HG03045 (cell line): Measurements from ENCODE around the gene CKAP4.

ENCODE experiments used
- ATAC-seq: cut with Tn5 transposase; IDR thresholded peaks from one replicate; pipeline ENCODE4 v1.9.1; 2021; ENCODE audit warnings: mild to moderate bottlenecking, moderate library complexity; ENCODE audit not compliant: unreplicated experiment

Gene CKAP4

DNA sequence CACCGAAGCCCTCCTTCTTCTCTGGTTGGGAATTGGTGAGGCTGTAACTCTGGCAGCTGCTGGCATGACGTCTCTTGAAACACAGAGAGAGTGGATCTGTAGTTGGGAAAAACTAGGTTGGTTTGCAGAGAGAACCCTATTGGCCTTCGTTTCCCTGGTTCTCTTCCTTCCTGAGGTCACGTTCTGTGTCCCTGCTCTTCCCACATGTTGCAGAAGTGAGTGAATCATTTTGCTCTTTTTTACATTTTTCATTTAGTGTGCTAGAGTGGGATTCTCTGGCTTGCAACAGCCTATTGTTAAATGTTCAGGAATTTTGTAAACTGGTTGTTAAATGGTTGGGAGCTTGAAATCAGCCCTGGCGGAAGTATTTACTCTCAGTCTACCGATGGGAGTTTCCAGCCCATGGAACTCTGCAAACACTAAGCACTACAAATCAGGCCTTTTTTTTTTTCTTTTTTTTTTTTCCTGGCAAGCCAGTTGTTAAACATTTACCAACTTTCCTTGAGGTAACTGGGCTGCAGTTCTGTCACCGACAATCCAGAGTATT, 26.8 kb upstream of the CKAP4 start:
- ATAC-seq = no peak

DNA sequence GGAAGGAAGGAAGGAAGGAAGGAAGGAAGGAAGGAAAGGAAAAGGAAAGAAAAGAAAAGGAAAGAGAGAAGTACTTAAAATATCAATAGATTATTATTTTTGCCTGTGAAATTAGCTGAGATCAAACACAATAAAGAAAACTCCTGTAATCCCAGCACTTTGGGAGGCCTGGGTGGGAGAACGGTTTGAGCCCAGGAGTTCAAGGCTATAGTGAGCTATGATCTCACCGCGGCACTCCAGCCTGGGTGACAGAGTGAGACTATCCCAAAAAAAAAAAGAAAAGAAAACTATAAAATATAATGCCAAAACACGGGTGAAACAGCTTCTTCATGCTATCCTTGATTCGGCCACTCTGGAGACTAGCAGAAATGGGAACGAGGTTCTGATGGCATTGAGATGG, 26.2 kb upstream of the CKAP4 start:
- ATAC-seq = no peak

DNA sequence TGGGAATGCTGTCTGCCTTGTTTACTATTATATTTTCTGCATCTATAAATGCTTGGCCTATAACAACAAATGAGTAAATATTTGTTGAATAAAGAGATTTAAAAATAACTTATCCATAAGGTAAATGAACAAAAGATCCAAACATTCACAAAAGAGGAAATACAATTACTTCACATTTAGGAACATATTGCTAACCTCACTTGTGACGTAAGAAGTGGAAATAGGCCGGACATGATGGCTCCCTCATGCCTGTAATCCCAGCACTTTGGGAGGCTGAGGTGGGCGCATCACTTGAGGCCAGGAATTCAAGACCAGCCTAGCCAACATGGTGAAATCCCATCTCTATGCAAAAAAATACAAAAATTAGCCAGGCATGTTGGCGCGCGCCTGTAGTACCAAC, 25.7 kb upstream of the CKAP4 start:
- no peak for ATAC-seq

DNA sequence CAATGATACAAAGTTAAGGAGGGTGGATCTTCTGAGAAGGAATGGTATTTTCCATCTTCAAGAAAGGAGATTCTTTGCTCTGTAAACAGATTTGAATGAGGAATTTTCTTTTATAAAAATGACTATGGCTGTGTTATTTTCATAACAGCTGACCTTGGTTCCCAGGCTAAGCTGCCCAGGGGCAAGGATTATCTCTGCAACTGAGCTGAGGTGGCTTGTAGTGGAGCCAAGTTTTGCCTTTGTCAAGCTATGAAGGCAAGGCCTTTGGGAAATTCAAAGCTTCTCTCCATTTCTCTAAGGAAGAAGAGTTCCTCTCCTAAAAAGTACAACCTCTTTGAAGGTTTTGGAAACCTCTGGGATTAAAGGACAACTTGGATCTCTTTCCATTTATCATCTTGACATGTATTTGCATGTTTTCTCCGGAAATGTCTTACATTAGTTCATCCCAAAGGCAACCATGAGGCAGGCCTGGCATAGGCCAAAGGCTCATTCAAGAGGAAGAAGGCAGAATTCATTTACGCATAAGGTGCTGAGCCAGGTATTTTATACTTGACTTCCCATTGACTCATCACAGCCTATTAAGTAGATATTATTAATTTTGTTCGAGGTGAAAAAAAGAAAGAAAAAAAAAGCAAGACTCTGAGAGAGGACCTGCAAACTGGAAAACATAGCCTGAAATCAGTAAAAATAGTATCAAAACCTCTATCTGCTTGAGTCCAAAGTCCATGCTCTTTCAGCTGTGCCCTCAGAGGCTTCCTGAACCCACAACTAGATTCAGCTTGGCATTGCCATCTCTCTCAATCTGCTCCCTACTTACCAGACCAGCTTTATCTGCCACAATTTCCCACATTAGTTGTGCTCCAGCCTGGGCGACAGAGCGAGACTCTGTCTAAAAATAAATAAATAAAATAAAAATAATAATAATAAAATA, 24.0 kb upstream of the CKAP4 start:
- no peak for ATAC-seq

DNA sequence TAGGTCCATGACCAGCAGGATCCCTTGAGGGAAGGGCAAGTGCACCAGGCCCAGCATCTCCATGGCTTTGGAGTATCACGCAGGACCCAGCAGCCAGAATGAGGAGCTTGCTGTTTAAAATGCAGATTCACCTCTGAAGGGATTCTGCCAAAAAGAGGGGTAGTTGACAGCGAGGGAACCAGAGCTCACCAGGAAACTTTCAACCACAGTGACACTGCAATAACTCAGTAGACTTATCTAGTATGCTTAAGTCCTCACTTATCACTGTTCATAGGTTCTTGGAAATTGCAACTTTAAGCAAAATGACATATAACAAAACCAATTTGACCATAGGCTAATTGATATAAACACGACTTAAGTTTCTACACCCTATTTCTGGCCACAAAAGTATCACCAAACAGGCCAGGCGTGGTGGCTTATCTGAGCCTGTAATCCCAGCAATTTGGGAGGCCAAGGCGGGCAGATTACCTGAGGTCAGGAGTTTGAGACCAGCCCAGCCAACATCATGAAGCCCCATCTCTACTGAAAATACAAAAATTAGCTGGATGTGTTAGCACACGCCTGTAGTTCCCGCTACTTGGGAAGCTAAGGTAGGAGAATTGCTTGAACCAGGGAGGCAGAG, 21.4 kb upstream of the CKAP4 start:
- ATAC-seq = no peak

DNA sequence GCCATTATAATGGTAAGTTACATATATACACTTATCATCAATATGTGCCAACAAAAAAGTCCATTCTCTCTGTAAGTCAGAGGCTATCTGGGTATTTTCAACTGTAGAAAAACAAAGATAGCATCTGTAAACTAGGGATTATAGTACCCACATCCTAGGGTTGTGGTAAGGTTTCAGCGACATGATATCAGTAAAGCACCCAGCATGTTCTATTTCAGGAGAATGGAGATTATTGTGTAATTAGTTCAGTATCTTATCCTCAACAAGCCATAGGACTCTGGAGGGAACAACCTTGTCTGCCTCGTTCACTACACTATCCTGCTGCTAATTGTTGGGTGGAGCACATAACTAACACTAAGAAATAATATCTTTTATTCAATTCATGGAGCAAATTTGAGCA, 19.7 kb upstream of the CKAP4 start:
- ATAC-seq = no peak

DNA sequence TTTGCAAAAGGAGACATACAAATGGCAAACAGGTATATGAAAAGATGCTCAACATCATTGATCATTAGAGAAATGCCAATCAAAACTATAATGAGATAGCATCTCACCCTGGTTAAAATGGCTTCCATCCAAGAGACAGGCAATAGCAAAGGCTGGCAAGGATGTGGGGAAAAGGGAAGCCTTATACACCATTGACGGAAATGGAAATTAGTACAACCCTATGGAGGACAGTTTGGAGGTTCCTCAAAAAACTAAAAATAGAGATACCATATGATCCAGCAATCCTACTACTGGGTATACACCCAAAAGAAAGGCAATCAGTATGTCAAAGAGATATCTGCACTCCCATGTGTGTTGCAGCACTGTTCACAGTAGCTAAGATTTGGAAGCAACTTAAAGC, 17.3 kb upstream of the CKAP4 start:
- no peak for ATAC-seq

DNA sequence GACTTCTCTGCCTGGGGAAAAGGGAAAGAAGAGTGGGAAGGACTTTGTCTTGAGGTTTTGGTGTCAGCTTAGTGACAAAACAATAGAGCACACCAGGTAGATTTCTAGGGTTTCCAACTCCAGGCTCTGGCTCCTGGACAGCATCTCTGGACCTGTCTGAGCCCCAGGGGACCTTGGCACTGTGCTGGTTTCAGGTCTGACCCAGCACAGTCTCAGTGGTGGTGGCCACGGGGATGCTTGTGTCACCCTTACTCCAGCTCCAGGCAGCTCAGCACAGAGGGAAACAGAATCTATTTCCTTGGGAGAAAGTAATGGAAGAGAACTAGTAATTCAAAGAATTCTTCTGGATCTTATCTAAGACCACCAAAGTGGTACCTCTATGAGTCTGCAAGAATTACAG, 11.1 kb upstream of the CKAP4 start:
- no peak for ATAC-seq

DNA sequence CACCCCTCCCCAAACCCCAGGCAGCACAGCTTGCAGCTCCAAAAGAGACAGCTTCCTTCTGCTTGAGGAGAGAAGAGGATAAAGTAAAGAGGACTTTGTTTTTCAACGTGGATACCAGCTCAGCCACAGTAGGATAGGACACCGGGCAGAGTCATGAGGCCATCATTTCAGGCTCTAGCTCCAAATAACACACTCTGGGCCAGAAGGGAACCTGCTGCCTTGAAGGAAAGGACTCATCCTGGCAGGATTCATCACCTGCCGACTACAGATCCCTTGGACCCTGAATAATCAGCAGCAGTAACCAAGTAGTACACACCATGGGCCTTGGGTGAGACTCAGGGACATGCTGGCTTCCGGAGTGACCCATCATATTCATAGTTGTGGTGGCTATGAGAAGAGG, 10.4 kb upstream of the CKAP4 start:
- ATAC-seq = no peak

DNA sequence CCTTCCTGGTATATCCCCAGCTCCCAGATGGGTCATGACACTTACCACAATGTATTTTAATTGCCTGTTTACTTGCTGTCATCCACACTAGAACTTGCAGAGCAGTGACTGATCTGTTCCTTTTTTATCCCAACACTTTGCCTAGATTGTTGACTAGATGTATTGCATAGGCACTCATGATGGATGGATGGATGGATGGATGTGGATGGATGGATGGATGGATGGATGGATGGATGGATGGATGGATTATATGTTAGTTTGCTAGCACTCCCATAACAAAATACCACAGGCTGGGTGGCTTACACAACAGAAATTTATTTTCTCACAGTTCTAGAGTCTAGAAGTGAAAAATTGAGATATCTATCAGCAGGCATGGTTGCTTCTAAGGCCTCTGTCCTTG, 8.7 kb upstream of the CKAP4 start:
- ATAC-seq = no peak

DNA sequence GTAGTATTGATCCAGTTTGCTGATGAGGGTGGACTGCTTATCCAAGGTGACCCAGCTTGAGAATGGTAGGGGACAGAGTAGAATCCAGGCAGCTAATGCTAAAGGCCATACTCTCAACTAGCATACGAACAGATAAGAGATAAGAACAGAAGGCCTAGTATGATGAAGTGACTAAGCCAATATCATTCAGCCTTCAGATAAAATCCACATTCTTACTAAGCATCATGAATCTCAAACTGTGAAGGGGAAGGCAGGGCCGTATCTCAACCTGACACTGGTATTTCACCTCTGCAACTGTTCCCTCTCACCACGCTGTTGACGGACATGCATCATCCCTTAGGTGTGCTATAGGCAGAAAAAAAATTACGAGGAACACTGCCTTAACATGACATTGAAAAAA, 8.1 kb upstream of the CKAP4 start:
- no peak for ATAC-seq

DNA sequence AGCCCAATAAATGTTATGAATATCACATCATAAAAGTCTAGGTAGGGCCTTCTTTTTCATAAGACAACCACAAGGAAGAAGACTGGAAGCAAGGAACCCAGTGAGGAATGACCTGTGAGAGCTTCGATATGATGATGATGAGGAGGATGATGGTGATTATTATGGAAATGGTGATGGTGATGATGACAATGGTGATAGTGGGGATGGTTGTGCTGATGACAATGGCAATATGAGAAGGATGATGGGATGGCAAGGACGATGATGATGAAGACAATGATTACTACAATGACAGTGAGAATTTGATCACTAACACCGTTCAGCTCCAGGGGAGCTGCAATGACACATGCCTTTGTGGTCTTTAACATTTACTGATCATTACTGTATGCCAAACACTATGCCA, 7.7 kb upstream of the CKAP4 start:
- no peak for ATAC-seq

DNA sequence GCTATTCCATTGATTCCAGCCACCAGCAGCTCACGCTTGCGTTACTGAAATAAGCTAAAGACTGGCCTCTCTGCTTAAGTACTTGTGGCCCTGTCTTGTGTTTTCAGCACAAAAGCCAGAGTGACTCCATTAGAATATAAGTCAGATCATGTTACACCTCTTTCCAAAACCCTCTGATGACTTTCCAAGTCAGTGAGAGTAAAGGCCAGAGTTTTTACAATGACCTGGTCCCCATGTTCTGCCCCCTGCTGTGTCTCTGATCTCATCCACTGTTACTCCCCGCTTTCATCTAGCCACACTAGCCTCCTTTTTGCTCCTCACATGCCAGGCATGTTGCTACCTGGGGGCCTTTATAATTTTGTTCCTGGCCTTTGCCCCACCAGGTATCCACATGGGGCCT, 6.9 kb upstream of the CKAP4 start:
- no peak for ATAC-seq

DNA sequence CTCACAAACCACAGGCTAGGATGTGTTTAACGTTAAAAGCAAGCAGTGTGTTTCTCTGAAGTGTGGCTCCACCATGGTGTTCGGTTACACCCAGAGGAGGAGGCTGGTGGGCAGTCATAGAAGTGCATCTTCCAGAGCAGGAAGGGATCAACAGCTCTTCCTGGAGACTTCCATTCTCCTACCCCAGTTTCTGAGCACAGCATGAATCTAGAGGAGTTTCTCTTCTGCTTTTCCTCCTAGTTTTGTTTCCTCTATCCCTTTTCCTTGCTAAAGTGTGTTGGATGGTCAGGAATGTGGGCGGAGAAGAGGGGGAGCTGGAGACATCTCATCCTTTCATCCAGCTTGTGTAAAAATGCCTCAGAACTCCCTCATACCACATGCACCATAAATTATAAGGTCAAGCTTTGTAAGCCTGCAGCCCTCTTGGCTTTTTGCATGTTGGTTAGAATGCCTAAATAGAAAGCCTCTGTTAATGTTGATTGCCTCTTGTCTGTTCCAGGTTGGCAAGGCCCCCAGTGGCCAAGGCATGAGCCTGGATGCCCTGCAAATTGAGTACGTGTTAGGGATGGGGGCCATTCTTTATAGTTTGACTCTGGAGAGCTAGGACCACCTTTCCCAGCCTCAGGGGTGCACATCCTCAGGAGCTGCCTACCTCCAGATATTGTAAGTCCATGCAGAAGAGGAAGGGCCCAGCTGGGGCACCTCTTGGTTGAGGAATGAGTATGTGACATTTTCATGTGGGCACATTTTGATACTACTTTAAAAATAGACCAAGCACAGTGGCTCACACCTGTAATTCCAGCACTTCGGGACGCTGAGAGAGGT, 4.0 kb upstream of the CKAP4 start:
- no peak for ATAC-seq

DNA sequence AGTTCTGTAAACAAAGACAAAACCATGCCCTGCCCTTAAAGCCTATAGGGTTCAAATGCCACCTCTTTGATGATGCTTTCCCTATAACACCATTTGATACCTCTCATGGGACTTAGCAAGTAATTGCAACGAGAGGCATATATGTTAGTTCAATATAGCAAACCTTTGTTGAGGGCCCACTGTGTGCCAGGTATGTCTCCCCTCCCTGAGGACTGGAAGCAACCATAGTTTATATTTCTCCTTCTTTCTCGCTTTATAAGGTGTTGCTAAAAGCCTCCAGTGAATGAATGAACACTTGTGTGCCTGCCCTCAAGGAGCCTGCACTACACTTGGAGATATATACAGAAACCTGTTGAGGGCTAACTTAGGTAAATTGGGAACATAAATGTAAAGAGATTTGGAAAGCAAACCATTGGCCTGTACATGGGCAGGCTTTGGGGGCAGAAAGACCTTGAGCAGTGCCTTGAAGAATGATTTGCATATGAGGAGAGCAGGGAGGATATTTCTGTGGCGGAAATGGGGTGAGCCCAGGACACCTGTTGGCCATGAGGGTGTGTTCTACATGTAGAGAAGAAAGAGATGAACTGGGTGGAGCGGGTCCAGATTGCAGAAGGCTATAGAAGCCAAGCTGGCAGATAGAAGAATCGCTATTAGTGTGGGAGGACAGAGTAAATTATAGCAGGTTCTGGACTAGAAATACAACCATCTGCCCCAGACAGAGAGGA, 1.8 kb upstream of the CKAP4 start:
- peak; percentile 58 for ATAC-seq

DNA sequence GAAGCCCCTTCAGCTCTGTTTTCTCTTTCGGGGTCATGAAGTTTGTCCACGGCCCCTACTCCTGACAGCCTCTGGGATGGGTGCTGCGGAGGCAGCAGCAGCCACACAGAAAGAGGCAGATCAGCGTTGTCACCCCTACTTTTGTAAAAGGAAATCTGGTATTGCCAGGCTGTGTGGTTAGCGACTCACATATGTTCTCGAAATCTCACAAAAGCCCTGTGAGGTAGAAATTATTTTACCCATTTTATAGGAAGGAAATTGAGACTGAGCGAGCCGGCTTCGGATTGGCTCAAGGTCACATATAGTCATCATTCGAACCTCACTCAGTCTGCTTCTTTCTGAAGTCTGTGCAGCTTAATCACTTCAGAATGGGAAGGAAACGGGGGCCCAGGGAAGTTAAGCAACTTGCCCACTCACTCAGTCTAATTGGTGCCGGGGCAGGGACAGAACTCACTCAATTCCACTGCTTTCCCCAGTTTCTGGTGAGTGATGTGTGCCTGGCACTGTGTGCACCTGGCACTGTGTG, 1.1 kb upstream of the CKAP4 start:
- no peak for ATAC-seq

DNA sequence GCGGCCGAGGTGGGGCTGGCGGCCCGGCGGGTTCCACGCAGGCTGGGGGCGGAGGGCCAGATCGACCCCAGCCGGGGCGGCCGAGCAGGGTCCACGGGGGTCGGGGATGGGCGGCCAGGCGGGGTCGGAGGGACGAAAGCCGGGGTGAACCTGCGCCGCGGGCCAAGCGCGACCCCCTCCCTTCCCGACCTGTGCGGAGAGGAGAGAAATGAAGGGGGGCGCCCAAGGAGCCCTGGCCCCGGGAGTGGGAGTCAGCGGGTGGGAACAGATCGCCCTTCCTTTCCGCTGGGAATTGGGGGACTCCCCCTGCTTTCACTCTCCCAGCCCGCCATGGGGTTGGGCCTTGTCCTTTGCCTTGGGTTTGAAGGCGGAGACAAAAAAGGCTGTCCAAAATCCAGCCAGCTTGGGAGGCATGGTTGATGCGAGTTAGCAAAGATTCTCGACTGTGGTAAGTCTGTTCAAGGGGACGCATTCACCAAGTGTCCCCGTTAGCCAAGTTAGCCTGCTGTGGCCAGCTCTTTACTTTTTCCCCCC, 559 bp upstream of the CKAP4 start:
- ATAC-seq = peak; percentile 27

DNA sequence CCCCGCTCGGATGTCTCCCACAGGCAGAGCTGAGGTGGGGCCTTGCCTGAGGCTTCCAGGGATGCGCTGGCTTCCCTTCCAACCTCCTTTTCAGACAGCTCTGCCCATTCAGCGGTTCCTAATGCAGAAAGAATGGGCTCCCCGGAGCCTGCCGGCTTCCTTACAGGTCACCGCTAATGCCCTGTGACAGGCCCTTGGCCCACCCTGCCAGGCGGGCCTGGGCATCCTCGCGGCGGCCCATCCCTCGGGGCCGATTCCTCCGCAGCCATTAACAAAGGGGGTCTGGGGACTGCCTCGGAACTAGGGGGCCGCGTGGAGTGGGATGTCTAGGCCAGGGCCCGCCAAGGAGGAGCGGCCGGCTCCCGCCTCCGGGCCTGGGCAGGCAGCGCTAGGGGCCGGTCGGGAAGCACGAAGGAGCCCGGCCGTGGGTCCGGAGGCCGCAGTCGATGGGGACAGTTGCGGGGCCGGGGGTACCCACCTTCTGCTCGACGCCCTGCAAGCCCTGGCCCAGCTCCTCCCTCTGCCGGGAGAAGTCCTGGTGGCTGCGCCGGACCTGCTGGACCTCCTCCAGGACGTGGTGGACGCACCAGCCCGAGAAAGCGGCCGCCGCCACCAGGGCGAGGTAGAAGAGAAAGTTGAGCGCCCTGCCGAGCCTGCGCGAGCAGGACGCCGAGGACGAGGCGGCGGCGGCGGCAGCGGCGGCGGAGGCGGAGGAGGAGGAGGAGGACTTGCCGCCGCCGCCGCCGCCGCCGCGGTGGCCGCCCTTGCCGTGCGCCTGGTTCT, 738 bp downstream of the CKAP4 start:
- ATAC-seq = peak; percentile 34

DNA sequence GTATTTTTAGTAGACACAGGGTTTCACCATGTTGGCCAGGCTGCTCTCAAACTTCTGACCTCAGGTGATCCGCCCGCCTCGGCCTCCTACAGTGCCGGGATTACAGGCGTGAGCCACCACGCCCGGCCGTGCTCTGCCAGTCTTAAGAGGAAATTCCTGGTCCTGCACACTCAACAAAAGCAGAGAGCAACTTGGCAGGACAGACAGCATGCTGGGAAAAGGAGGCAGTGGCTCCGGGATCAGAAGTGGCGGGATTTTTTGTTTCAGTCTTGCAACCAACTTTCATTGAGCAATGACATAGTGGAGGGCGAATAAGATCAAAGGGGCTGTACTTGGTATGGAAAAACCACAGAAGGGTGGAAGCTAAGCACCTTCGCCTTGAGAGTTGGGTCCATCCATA, 2.1 kb downstream of the CKAP4 start:
- ATAC-seq = no peak
